ENCODE data around the gene PRICKLE2. TPM values are rescaled to one million over a fixed set of nuclear protein-coding genes. Genes with fewer than 3 reads are reported as not detected.

The PRICKLE2 gene
- total RNA-seq, 2 donors from 2014 or later = 23.4 to 41.5 TPM

- WGBS, 2 donors = 88 to 94% methylated on average over 4 of the region's 4 CpGs
- Histone ChIP-seq H3K4me1 (no peaks in the 10 kb centered on the region), H3K27me3 (no peaks in the 10 kb centered on the region), H3K36me3 (replicated peaks in 1 of 2; ENCODE audit: insufficient read depth in 1 of 2, low read depth in 2 of 2) (no peaks in the 10 kb centered on the region), H3K27ac (no peak overlapping the region), H3K9me3 (no peaks in the 10 kb centered on the region), H3K4me3 (no peak overlapping the region)
- intact Hi-C loops (cut with DNase I) = no loop called here
- DNase-seq (no peak), ATAC-seq (no peak)
- TF ChIP-seq POLR2A (IDR thresholded peaks at IDR 0.05) = no peak
- TF ChIP-seq, protein P1, sequence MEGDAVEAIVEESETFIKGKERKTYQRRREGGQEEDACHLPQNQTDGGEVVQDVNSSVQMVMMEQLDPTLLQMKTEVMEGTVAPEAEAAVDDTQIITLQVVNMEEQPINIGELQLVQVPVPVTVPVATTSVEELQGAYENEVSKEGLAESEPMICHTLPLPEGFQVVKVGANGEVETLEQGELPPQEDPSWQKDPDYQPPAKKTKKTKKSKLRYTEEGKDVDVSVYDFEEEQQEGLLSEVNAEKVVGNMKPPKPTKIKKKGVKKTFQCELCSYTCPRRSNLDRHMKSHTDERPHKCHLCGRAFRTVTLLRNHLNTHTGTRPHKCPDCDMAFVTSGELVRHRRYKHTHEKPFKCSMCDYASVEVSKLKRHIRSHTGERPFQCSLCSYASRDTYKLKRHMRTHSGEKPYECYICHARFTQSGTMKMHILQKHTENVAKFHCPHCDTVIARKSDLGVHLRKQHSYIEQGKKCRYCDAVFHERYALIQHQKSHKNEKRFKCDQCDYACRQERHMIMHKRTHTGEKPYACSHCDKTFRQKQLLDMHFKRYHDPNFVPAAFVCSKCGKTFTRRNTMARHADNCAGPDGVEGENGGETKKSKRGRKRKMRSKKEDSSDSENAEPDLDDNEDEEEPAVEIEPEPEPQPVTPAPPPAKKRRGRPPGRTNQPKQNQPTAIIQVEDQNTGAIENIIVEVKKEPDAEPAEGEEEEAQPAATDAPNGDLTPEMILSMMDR (IDR thresholded peaks at IDR 0.05) = no peak
Observed at GRCh38 chr3:64262574-64263114, 37.4 kb upstream of the PRICKLE2 start.

GRCh38 chr3:64260431-64260830, 35.2 kb upstream of the PRICKLE2 start:
- Histone ChIP-seq H3K9me3 (no peaks in the 10 kb centered on the region), H3K36me3 (replicated peaks in 1 of 2; ENCODE audit: insufficient read depth in 1 of 2, low read depth in 2 of 2) (no peaks in the 10 kb centered on the region), H3K27me3 (no peaks in the 10 kb centered on the region), H3K27ac (no peak overlapping the region), H3K4me3 (no peak overlapping the region), H3K4me1 (no peaks in the 10 kb centered on the region)
- ATAC-seq = no peak
- no peak for DNase-seq
- no peak for TF ChIP-seq POLR2A (IDR thresholded peaks at IDR 0.05)
- TF ChIP-seq, protein P1 (IDR thresholded peaks at IDR 0.05) = no peak
- intact Hi-C loops (cut with DNase I) = no loop called here
- WGBS, 2 donors = 81 to 86% methylated on average over 4 of the region's 4 CpGs

DNA sequence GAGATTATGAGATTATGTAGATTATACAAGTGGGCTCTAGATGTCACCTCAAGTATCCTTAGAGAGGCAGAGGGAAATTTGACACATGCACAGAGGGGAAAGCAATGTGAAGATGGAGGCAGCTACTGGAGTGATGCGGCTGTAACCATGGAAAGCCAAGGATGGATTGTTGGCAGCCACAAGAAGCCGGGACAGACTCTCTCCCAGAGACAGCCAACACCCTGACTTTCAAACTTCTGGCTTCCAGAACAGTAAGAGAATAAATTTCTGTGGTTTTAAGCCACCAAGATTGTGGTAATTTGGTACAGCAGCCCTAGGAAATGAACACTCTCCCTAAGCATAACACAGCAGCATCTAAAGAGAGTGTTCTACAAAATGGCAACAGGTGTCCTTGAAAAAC, 34.4 kb upstream of the PRICKLE2 start:
- Histone ChIP-seq H3K27ac (no peak overlapping the region), H3K36me3 (replicated peaks in 1 of 2; ENCODE audit: insufficient read depth in 1 of 2, low read depth in 2 of 2) (no peaks in the 10 kb centered on the region), H3K4me1 (no peaks in the 10 kb centered on the region), H3K9me3 (no peaks in the 10 kb centered on the region), H3K27me3 (no peaks in the 10 kb centered on the region), H3K4me3 (no peak overlapping the region)
- DNase-seq (no peak), ATAC-seq (no peak)
- intact Hi-C loops (cut with DNase I) = no loop called here
- no peak for TF ChIP-seq POLR2A (IDR thresholded peaks at IDR 0.05)
- TF ChIP-seq, protein P1 (IDR thresholded peaks at IDR 0.05) = no peak
- 85 to 95% methylated on average over 2 of the region's 2 CpGs for WGBS, 2 donors

DNA sequence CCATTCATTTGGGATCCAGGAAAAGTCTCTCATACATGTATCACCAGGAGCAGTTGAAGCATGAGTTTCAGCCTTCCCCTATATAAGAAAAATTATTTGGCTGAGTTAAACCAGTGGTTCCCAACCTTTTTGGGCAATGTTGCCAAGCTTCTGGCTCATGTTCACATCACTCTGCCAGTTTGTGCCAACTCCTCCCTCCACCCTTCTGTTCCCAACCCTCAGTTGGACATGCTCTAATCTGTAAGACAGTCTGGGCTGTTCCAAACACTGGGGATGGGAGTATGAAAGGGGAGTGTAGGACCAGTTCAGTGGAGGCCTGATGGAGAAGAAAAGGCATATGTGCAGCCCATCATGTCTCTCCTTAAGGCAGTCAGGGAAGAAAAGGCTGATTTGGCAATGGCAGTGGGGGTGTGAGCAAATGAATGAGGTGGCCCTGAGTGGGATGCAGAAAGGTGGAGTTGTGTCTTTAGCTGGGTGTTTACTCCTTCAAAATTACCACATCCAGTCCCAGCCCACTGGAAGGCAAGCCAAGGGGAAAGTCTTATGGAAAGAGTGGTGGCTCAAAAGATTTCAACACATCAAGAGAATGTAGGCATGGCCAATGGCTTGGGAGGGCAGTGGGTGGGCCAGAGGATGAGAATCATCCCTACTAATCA, 32.0 kb upstream of the PRICKLE2 start:
- H3K9me3 ChIP-seq = no peaks in the 10 kb centered on the region
- H3K27me3 ChIP-seq = no peaks in the 10 kb centered on the region
- H3K4me3 ChIP-seq = no peak overlapping the region
- no peak overlapping the region for H3K27ac ChIP-seq
- TF ChIP-seq POLR2A (IDR thresholded peaks at IDR 0.05) = no peak
- TF ChIP-seq, protein P1 (IDR thresholded peaks at IDR 0.05) = no peak
- H3K4me1 ChIP-seq = no peaks in the 10 kb centered on the region
- no peaks in the 10 kb centered on the region for H3K36me3 ChIP-seq (replicated peaks in 1 of 2; ENCODE audit: insufficient read depth in 1 of 2, low read depth in 2 of 2)
- DNase-seq (no peak), ATAC-seq (no peak)
- intact Hi-C loops (cut with DNase I) = no loop called here

All from body of pancreas (tissue), 4 donors.